Esophagus muscularis mucosa (tissue), 4 donors: ENCODE data around the gene UST.

Experiments used
- CTCF ChIP-seq, 3 experiments: fragments of 200-600 bp in 2 of 3; fragments of 450-650 bp in 1 of 3; sonication (generic) in 2 of 3; IDR thresholded peaks; one replicate each; pipeline ENCODE4 v1.5.1; 2017 to 2019; ENCODE audit warnings: antibody characterized with exemption in 3 of 3, mild to moderate bottlenecking in 2 of 3, moderate library complexity in 1 of 3
- EP300 ChIP-seq: sonication (generic); formaldehyde crosslinking; IDR thresholded peaks from one replicate; pipeline ENCODE4 v1.6.1; 2017; ENCODE audit warnings: antibody characterized with exemption
- POLR2A ChIP-seq: fragments of 450-650 bp; IDR thresholded peaks from one replicate; pipeline ENCODE4 v1.6.1; 2017; ENCODE audit warnings: antibody characterized with exemption, moderate library complexity, mild to moderate bottlenecking, low read depth
- POLR2AphosphoS5 ChIP-seq, 2 donors: sonication (generic); formaldehyde crosslinking; IDR thresholded peaks; one replicate each; pipeline ENCODE4 v1.6.1; 2017; ENCODE audit warnings: antibody characterized with exemption in 2 of 2

GRCh38 chr6:149004664-149005063 is 257.8 kb downstream of the UST start:
- TF ChIP-seq POLR2AphosphoS5 (IDR thresholded peaks at IDR 0.05): no peak
- no peak for TF ChIP-seq CTCF (IDR thresholded peaks at IDR 0.05)
- TF ChIP-seq POLR2A: no peak
- TF ChIP-seq EP300: no peak
